Bronchial epithelial cell (primary cell): ENCODE measurements around the gene PDE6B. TPM values are rescaled to one million over a fixed set of nuclear protein-coding genes. Genes with fewer than 3 reads are reported as not detected.
A peak's percentile ranks its signal among the peaks of the same experiment; 100 is the strongest.

ENCODE experiments used
- DNase-seq: peaks from one replicate; pipeline ENCODE4 v3.0.0-alpha.2; 2010; ENCODE audit warnings: low read depth
- FAIRE-seq: peaks from 2 replicates; lab custom pipeline; 2011; peaks lifted over from hg19 to GRCh38; lab: Jason Lieb, UNC
- H3K27me3 ChIP-seq: 2 replicates; pipeline ENCODE4 v1.5.1; 2011; ENCODE audit warnings: low read length; ENCODE audit not compliant: control insufficient read depth, insufficient read depth
- H3K36me3 ChIP-seq: 2 replicates; pipeline ENCODE4 v1.5.1; 2011; ENCODE audit warnings: low read length; ENCODE audit not compliant: control insufficient read depth, insufficient read depth
- H3K4me3 ChIP-seq: 2 replicates; pipeline ENCODE4 v1.5.1; 2011; ENCODE audit warnings: mild to moderate bottlenecking, low read depth, low read length, control low read depth
- total RNA-seq: library from RNA; depleted of rRNA; stranded (reverse); fragments of >200 nt; gene quantifications from 2 replicates; pipeline ENCODE4 v1.2.1, GENCODE V29; 2014
- TF ChIP-seq, protein P1 (sequence below): IDR thresholded peaks from 2 replicates; pipeline ENCODE4 v1.5.1; 2011; ENCODE audit warnings: mild to moderate bottlenecking, moderate library complexity, low read length, control low read depth, inconsistent platforms; ENCODE audit not compliant: insufficient read depth, severe bottlenecking

The PDE6B gene
- total RNA-seq, 1 donor from 2014 or later, result not detected

DNA sequence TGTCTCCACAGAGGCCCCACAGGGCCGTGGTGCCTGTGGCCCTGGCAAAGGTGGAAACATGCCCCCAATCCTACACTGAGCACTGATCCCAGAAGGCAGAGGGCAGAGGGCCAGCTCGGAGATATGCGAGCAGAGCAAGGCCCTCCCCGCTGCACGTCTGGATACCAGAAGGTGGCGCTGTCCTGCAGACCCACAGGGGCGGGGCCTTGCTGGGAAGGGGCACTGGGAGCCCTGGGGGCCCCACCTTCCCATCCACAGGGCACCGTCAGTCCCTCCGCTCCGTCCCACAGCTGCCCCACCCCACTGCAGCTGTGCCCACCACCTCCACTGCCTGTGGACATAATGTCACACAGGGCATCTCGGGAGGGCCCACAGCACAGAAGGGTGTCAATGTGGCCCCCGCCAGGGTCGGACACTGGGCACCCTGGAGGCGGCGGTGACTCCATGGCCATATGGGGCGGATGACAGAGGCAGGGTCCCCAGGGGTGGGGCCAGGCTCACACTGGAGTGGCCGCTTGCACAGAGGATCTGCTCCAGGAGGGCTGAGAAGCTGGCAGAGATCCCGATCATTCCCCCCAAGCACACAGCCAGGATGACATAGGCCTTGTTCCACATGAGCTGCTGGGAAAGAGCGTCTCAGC, 58.7 kb downstream of the PDE6B start:
- TF ChIP-seq, protein P1, sequence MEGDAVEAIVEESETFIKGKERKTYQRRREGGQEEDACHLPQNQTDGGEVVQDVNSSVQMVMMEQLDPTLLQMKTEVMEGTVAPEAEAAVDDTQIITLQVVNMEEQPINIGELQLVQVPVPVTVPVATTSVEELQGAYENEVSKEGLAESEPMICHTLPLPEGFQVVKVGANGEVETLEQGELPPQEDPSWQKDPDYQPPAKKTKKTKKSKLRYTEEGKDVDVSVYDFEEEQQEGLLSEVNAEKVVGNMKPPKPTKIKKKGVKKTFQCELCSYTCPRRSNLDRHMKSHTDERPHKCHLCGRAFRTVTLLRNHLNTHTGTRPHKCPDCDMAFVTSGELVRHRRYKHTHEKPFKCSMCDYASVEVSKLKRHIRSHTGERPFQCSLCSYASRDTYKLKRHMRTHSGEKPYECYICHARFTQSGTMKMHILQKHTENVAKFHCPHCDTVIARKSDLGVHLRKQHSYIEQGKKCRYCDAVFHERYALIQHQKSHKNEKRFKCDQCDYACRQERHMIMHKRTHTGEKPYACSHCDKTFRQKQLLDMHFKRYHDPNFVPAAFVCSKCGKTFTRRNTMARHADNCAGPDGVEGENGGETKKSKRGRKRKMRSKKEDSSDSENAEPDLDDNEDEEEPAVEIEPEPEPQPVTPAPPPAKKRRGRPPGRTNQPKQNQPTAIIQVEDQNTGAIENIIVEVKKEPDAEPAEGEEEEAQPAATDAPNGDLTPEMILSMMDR, result peak; percentile 81
- FAIRE-seq, result no peak
- Histone ChIP-seq H3K36me3 (no peaks in the 10 kb centered on the region), H3K4me3 (no peak overlapping the region), H3K27me3 (no peaks in the 10 kb centered on the region)
- peak; percentile 29 for DNase-seq

DNA sequence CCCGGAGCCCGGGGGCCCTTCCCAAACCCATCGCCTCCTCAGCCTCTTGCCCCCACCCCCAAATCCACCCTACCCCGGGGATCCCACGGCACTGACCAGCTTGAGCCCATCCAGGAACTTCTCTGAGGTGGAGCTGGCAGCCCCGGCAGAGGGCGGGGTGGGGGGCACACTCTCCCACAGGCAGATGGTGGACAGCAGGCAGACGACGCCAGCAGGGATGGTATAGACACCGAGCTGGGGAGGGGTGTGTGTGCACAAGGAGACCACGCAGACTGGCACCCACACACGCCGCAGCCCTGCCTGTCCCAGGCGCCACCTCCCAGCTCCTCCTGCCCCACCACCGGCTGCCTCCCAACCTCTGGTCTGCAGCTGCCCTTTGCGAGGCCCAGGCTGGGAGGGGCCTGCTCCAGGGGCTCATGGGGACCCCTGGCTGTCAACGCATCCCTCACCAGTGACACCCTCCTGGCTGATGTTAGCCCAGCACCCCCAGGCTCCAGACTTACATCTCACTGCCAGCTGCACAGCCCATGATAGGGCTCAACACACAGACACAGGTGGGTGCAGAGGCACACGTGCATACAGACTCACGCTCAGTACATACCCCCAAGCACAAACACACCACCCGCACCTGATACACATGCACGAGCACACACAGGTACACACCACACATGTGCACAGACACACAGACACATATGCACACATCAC, 59.4 kb downstream of the PDE6B start:
- DNase-seq (no peak), FAIRE-seq (no peak)
- Histone ChIP-seq H3K4me3 (no peak overlapping the region), H3K36me3 (no peaks in the 10 kb centered on the region), H3K27me3 (no peaks in the 10 kb centered on the region)
- TF ChIP-seq, protein P1, result no peak

DNA sequence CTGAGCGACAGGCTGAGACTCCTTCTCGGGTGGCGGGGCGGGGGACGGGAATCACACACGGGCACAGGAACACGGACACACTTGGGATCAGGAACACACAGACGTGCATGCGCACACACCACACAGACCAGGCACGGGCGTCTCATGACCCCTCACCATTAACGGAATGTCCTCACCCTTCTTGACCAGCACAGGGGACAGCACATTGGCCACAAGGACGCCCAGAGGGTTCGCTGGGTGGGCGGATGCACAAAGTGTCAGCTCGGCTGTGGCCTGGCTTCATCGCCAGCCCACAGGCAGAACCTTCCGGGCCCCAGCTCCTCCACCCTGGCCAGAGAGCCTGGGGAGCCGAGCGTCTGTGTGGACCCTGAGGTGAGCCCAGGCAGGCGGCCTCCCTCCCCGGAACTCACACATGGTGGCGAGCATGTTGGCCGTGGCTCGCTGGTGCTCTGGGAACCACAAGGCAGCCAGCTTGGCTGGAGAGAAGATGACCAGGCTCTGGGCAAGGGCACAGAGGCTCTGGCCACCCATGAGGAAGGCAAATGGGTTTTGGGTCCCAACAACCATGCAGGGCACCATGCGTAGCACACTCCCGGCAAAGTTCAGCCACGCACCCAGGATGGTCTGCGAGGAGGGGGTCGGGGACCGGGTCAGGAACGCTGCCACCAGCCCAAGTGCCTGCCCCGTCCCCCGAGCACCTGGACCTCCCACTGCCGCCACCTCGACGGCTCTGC, 60.5 kb downstream of the PDE6B start:
- no peak for DNase-seq
- no peaks in the 10 kb centered on the region for H3K36me3 ChIP-seq
- H3K4me3 ChIP-seq, result no peak overlapping the region
- no peak for FAIRE-seq
- TF ChIP-seq, protein P1, result no peak
- H3K27me3 ChIP-seq, result no peaks in the 10 kb centered on the region

DNA sequence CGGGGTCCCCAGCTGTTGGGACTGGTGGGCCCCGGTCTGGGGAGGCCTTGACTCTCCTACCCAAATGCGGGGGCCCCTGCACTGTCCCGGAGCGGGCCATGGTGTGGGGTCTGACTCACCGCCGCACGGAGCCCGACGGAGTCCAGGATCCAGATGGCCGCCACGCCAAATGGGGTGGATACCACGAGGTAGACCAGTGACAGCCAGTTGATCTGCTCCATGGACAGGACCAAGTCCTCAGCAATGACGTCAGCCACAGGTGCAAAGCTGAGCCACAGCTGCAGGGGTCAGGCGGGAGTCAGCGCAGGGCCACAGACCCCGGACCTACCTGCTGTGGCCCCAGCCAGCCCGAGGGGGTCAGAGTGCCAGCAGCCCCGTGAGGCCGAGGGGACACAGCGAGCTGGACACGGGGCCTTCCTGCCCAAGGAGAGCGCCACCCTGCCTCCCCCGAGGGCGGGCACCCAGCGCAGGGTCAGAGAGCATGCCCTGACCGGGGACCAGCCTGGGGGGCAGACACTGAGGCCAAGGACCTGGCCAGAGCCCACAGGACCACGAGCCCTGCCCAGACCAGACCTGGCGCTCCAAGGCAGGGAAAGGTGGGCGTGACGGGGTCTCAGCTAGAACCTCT, 61.2 kb downstream of the PDE6B start:
- Histone ChIP-seq H3K4me3 (no peak overlapping the region), H3K36me3 (no peaks in the 10 kb centered on the region), H3K27me3 (no peaks in the 10 kb centered on the region)
- DNase-seq (no peak), FAIRE-seq (no peak)
- TF ChIP-seq, protein P1, result no peak

DNA sequence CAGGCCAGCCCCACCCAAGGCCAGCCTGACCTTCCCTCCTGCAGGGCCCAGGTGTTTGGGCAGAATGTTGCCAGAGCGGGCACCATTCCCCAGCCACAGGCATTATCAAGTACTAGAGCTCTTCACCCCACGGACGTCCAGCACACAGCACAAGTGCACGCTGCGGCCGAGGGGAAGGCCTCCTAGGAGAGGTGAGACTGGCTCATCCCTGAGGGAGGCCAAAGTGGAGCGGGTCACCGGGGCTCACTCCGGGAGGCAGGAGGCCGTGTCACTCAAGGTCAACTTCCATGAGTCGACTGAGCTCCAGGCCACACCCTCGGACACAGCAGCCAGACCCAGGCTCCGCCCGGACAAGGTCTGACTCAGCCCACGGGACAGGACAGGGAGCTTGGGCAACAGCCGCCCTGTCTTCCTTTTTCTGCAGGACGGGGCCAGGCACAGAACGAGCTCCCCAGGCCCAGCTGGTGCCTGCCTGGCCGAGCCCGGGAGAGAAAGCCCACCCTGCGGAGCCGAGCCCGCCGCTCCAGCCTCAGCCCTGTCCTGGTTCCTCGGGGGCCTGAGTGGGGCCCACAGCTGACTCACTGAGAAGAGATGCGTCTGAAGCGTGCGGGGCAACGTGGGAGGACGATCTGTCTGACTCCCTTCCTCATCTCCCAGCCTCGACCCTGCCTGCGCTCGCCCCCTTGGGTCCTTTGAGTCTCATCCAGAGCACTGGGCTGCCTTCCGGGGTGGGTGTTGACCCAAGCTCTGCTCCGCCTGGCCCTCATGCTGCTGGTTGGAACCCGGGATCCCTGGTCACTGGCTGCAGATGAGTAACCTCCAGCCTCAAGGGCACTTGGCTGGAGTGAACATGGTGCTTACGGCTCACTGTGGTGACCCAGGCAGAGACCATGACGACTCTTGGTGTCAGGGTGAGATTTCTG, 61.9 kb downstream of the PDE6B start:
- TF ChIP-seq, protein P1, result no peak
- H3K4me3 ChIP-seq, result no peak overlapping the region
- FAIRE-seq (peak; percentile 7), DNase-seq (peak; percentile 75)
- no peaks in the 10 kb centered on the region for H3K36me3 ChIP-seq
- no peaks in the 10 kb centered on the region for H3K27me3 ChIP-seq
